8988T (cell line): ENCODE measurements around the gene RIPOR2.
"Not testable (repeated sequence)": the region's sequence is repeated elsewhere in the genome, so short reads cannot be mapped to it uniquely, and the experiment has no call there.

ENCODE experiments used
- DNase-seq: peaks from one replicate; pipeline ENCODE4 v3.0.0; 2011

RIPOR2 gene

GRCh38 chr6:24757611-24758010, 178.1 kb downstream of the RIPOR2 start:
- no peak for DNase-seq

GRCh38 chr6:24755279-24755678, 180.5 kb downstream of the RIPOR2 start:
- DNase-seq: no peak

GRCh38 chr6:24754378-24754777, 181.4 kb downstream of the RIPOR2 start:
- not testable (repeated sequence) for DNase-seq
